K562 (cell line): ENCODE data around the gene SAMD9. TPM values are rescaled to one million over a fixed set of nuclear protein-coding genes. Genes with fewer than 3 reads are reported as not detected.

Experiments
- polyA plus RNA-seq, 8 experiments: library from polyadenylated mRNA; depleted of rRNA in 4 of 8; stranded (reverse) in 5 of 8; unstranded in 3 of 8; fragments of >200 nt; fragmentation: Nextera tagmentation in 2 of 8; fragmentation: Illumina TruSeq in 1 of 8; extraction: Ambion mirVana in 2 of 8; extraction: Trizol in 1 of 8; gene quantifications; 2 replicates each; pipeline versions ENCODE4 v1.2.1 to v1.2.3, GENCODE V29; 2011 to 2014; ENCODE audit warnings: inconsistent platforms in 1 of 8, missing spikeins in 1 of 8
- total RNA-seq, 7 experiments: library from RNA; depleted of rRNA in 6 of 7; stranded (reverse); fragments of >200 nt in 6 of 7; fragmentation: Illumina TruSeq in 2 of 7; extraction: Trizol in 2 of 7; gene quantifications; 2 replicates each; pipeline versions ENCODE4 v1.2.1 to v1.2.3, GENCODE V29; 2011 to 2021; ENCODE audit warnings: low replicate concordance in 1 of 7
- TF ChIP-seq, protein P1 (sequence below), 2 experiments: fragments of 450-650 bp in 1 of 2; sonication (generic) in 1 of 2; formaldehyde crosslinking in 1 of 2; IDR thresholded peaks; 2 replicates each; pipeline versions ENCODE4 v1.7.1 to v1.9.0; 2016 to 2022; ENCODE audit warnings: inconsistent platforms in 1 of 2, mild to moderate bottlenecking in 1 of 2, missing genetic modification reagents in 1 of 2

The SAMD9 gene
- total and polyA plus RNA-seq, 9 of the 15 experiments (the other 6 are each of a cell fraction or from before 2014, with no cell fraction given): 1.0 to 4.0 (median 1.9) TPM

DNA sequence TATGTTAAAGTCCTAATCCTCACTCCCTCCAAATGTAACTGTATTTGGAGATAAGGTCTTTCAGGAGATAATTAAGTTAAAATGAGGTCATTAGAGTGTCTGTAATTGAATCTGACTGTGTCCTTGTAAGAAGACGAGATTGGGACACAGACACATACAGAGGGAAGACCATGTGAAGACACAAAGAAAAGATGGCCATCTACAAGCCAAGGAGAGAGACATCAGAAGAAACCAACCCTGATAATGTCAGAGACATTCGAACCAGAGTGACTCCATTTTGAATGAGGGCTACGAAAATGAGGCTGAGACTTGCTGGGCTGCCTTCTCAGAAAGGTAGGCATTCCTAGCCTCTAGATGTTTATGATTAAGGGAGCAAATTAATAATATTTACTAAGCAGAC is 30.9 kb upstream of the SAMD9 start (continued):
- TF ChIP-seq, protein P1, sequence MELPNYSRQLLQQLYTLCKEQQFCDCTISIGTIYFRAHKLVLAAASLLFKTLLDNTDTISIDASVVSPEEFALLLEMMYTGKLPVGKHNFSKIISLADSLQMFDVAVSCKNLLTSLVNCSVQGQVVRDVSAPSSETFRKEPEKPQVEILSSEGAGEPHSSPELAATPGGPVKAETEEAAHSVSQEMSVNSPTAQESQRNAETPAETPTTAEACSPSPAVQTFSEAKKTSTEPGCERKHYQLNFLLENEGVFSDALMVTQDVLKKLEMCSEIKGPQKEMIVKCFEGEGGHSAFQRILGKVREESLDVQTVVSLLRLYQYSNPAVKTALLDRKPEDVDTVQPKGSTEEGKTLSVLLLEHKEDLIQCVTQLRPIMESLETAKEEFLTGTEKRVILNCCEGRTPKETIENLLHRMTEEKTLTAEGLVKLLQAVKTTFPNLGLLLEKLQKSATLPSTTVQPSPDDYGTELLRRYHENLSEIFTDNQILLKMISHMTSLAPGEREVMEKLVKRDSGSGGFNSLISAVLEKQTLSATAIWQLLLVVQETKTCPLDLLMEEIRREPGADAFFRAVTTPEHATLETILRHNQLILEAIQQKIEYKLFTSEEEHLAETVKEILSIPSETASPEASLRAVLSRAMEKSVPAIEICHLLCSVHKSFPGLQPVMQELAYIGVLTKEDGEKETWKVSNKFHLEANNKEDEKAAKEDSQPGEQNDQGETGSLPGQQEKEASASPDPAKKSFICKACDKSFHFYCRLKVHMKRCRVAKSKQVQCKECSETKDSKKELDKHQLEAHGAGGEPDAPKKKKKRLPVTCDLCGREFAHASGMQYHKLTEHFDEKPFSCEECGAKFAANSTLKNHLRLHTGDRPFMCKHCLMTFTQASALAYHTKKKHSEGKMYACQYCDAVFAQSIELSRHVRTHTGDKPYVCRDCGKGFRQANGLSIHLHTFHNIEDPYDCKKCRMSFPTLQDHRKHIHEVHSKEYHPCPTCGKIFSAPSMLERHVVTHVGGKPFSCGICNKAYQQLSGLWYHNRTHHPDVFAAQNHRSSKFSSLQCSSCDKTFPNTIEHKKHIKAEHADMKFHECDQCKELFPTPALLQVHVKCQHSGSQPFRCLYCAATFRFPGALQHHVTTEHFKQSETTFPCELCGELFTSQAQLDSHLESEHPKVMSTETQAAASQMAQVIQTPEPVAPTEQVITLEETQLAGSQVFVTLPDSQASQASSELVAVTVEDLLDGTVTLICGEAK (IDR thresholded peaks at IDR 0.05): no peak
- TF ChIP-seq, protein P1 (CRISPR knock-in tag; IDR thresholded peaks at IDR 0.05): no peak
